HG03064 (cell line): ENCODE measurements around the gene USP24.
"Not testable (repeated sequence)": the region's sequence is repeated elsewhere in the genome, so short reads cannot be mapped to it uniquely, and the experiment has no call there.

Experiments used
- ATAC-seq: cut with Tn5 transposase; IDR thresholded peaks from one replicate; pipeline ENCODE4 v1.9.1; 2021; ENCODE audit warnings: low read depth; ENCODE audit not compliant: unreplicated experiment

Gene USP24

DNA sequence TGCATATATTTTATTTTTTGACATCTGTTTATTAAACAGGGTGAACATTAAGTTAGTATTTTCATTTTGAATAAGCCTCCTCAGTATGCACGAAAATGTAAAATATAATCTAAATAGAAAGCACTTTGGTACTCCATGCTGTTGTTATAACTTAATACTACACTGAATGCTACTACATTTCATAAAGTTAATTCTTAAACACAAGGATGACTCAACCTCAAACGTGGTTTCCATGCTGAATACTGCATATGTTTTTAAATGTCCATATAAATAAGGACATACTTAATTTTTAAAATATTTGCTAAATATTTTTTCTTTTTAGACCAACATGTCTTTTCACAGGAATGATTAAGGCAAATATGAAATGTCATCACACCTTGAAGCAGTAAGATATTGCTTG lies 83.9 kb downstream of the USP24 start:
- no peak for ATAC-seq

DNA sequence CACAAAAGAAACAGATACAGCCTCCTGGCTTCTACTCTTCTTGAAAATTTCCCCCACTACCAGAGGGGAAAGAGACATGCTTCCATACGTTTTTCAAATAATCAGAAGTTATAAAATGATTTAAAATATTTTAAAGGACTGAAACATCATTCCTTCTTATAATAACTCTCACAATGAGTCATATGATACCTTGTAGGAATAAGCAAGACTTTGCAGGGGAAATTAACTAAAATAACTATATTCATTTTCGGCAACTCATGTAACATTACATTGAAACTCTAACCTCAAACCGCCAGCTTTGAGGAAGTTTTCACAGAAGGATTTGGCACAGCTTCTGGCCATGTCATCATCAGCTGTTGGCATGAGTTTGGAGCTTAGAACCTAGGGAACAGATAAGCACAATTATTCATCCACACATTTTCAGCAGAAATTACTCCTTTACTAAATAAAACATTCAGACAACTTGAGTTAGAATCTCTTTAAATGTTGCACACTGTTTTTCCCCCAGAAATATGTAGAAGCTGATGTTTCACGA lies 85.9 kb downstream of the USP24 start:
- no peak for ATAC-seq

GRCh38 chr1:55128418-55128995 lies 86.7 kb downstream of the USP24 start:
- ATAC-seq = no peak

GRCh38 chr1:55127827-55128343 lies 87.3 kb downstream of the USP24 start:
- ATAC-seq = no peak

DNA sequence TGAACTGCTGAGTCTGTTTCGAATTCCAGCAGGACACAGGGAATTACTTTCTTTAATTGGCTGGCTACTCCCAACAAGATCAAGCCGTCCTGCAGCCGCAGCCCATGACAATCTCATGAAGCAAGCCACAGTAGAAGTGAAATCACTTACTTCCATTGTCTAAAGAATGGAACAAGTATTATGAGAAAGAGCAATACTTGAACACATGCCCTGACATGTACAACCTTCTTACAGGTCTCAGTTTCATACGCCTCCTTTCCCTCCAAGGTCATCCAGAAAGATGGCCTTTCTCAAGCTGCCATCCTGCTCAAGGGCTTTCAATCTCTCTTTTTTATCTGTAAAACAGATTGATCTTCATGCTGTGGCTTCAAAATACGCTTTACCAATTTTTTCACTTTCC lies 90.7 kb downstream of the USP24 start:
- no peak for ATAC-seq

DNA sequence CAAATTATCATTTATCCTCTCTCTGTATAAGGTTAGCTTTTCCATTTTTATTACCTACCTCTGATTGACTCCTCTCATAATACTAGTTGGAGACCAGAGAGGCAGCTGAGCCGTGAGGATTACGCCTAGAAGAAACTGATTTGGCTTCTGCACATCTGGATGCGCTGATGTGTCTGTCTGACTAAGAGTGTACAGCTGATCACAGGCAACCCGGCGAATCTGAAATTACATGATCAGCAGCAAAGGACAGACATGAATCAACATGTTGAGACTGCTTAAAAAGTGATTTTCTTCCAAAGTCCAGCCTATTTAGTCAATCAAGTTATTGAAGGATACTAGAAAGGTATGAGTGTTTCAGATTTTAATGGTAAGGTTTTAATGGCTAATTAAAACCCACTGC lies 94.6 kb downstream of the USP24 start:
- no peak for ATAC-seq

- no peak for ATAC-seq
These were observed 96.4 kb downstream of the USP24 start for GRCh38 chr1:55118651-55119329.

GRCh38 chr1:55117941-55118340 lies 97.2 kb downstream of the USP24 start:
- no peak for ATAC-seq

- not testable (repeated sequence) for ATAC-seq
These were observed 106.2 kb downstream of the USP24 start for GRCh38 chr1:55109005-55109404.

DNA sequence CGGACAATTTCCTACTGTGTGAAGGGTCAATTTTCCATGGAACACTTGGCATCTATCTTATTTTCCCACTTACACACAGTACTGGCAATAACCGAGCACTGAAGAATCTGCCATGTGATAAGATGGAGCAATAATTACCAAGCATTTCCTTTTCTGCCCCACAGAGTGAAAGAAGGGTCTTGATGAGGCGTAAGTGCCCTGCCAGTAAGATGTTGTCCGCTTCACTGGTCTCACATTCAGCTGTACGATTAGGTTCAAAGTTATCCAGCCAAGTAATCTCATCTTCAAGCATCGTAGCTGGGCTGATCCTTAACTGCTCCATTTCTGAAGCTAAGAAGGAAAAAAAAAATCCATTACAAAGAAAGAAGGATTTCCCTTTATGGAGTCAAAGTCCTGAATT lies 108.1 kb downstream of the USP24 start:
- no peak for ATAC-seq

DNA sequence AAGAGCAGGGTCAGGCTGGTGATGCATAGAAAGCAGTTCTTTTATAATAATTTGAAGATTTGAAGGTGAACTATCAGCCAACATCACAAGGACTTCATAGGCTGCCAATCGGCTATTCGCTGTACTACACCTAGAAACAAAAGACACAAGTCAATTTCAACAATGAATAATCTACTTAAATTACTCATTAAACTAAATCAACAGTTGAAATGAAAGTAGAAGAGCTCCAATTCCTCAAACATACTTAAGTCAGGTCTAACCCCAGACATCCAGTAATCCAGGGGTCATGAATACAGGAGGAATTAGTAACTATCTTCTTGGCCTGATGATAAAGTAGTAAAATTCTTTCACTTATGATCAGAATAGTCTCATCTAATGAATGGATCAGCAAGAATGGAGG lies 111.3 kb downstream of the USP24 start:
- no peak for ATAC-seq

- ATAC-seq = no peak
These were observed 120.1 kb downstream of the USP24 start for GRCh38 chr1:55095095-55095494.

GRCh38 chr1:55092475-55092874 lies 122.7 kb downstream of the USP24 start:
- no peak for ATAC-seq

DNA sequence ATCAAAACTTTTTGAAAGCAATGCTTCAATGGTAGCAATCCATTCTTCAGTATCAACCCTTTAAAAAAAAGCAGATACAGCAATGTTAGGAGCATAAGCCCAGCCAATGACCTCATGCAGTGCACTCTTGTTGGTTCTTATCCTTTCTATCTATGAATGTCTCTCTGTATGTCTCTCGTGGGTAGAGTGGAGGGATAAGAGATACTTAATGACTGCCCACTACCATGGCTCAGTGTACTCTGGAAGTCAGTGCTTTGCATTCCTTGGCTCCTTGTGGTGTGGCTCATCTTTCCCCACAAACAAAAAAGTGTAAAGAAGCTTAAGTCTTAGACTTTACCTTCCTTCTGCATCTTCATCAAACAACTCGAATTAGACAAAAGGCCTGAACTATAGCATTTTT lies 125.5 kb downstream of the USP24 start:
- ATAC-seq = no peak

- no peak for ATAC-seq
These were observed 126.8 kb downstream of the USP24 start for GRCh38 chr1:55088413-55088812.

DNA sequence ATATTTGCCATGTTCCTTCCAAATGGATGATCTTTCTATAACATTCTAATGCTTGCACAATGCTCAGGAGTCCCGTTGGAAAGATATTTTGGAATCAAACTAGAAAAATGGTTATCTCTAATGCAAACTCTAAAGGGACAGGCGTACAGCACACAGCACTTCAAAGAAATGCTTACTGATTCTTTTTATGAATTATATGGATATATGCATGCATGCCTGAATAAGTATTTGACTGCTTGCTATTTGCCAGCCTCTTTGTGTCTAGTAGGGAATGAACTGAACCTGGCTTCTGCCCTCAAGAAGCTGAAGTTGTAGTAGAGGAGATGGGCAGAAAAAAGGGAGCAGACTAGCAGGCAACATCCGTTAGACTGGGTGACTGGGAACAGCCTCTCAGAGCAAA lies 127.7 kb downstream of the USP24 start:
- ATAC-seq = no peak

GRCh38 chr1:55084257-55084656 lies 130.9 kb downstream of the USP24 start:
- no peak for ATAC-seq

DNA sequence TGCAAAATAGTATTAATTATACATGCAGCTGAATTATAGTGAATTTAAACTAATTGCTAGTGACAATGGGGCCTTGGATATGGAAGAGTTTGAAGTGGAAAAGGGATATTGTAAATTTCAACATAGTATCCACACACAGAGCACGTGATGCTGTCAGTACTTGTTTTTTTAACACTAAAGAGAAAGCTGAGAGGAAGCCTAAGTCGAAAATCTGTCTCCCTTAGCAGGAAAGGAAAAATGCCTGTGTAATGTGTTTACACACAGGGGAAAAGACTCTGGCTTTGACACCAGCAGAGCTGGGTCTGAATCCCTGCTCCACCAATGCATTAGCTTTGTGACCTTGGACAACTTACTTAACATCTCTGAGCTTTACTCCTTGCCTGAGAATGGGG lies 133.3 kb downstream of the USP24 start:
- no peak for ATAC-seq

DNA sequence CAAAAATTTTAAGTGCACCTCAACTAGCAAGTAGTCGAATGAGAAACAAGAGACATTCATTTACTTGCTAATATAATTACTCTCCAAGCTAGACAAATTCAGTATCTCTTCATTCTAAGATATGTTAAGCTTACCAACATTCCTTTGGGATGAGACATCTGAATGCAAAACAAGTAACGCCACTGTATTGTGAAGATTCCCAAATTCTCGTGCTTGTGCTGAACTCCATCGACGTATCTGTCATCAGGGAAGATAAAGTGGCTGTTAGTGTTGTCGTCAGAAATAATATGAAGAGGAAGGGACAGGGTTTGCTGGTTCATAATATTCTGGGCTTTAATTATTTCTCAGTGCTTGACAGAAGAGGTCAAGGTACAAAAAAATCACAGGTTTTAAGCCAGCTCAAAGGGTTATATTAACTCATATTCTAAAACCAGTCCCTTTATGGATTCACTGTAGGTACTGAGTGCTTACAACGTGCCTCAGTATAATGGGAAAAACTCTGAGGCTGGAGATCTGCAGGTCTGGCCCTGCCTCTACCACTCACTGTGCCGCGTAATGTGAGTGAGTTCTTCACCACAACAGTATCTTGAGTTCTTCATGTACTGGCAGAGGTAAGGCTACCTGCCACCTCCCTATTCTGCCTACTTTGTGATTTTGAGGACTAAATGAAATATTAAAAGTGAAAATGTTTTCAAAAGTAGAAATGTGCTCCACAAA lies 133.8 kb downstream of the USP24 start:
- ATAC-seq = no peak

- ATAC-seq = no peak
These were observed 135.5 kb downstream of the USP24 start for GRCh38 chr1:55079651-55080050.

GRCh38 chr1:55078470-55078869 lies 136.7 kb downstream of the USP24 start:
- ATAC-seq = no peak

GRCh38 chr1:55076356-55076755 lies 138.8 kb downstream of the USP24 start:
- no peak for ATAC-seq
